SKM-1 treated with dmso at 0.1 percent for 144 hours (cell line): ENCODE data around the gene CA10.

Experiments
- DNase-seq: peaks from one replicate; lab custom pipeline; 2025; ENCODE audit not compliant: unreplicated experiment; lab: John Stamatoyannopoulos, UW

The CA10 gene

GRCh38 chr17:51820252-51820651 is 338.3 kb downstream of the CA10 start:
- no peak for DNase-seq

GRCh38 chr17:51819341-51820219 is 338.9 kb downstream of the CA10 start:
- no peak for DNase-seq

GRCh38 chr17:51818777-51819176 is 339.7 kb downstream of the CA10 start:
- DNase-seq, result no peak

- no peak for DNase-seq
These were observed 340.6 kb downstream of the CA10 start for GRCh38 chr17:51817955-51818354.

- DNase-seq, result no peak
These were observed 341.4 kb downstream of the CA10 start for GRCh38 chr17:51817117-51817516.

- DNase-seq, result no peak
These were observed 343.4 kb downstream of the CA10 start for GRCh38 chr17:51815097-51815496.

- no peak for DNase-seq
These were observed 344.0 kb downstream of the CA10 start for GRCh38 chr17:51814521-51814920.

GRCh38 chr17:51813784-51814174 is 344.7 kb downstream of the CA10 start:
- DNase-seq, result no peak

GRCh38 chr17:51813140-51813783 is 345.3 kb downstream of the CA10 start:
- no peak for DNase-seq

GRCh38 chr17:51807460-51807859 is 351.1 kb downstream of the CA10 start:
- no peak for DNase-seq

GRCh38 chr17:51805765-51806164 is 352.7 kb downstream of the CA10 start:
- no peak for DNase-seq

- DNase-seq, result no peak
These were observed 353.3 kb downstream of the CA10 start for GRCh38 chr17:51805185-51805584.

GRCh38 chr17:51803161-51803560 is 355.4 kb downstream of the CA10 start:
- DNase-seq, result no peak

- no peak for DNase-seq
These were observed 356.0 kb downstream of the CA10 start for GRCh38 chr17:51802544-51802943.

GRCh38 chr17:51801626-51802025 is 356.9 kb downstream of the CA10 start:
- no peak for DNase-seq

GRCh38 chr17:51799981-51800380 is 358.5 kb downstream of the CA10 start:
- DNase-seq, result no peak

GRCh38 chr17:51799240-51799639 is 359.3 kb downstream of the CA10 start:
- DNase-seq, result no peak

GRCh38 chr17:51797150-51797549 is 361.4 kb downstream of the CA10 start:
- no peak for DNase-seq

GRCh38 chr17:51796026-51796425 is 362.5 kb downstream of the CA10 start:
- DNase-seq, result no peak

GRCh38 chr17:51795401-51795800 is 363.1 kb downstream of the CA10 start:
- DNase-seq, result no peak

- DNase-seq, result no peak
These were observed 364.0 kb downstream of the CA10 start for GRCh38 chr17:51794466-51794865.

- DNase-seq, result no peak
These were observed 364.8 kb downstream of the CA10 start for GRCh38 chr17:51793686-51794085.
